Measurements from ENCODE around the gene AOPEP. TPM values are rescaled to one million over a fixed set of nuclear protein-coding genes. Genes with fewer than 3 reads are reported as not detected.
"Not testable (repeated sequence)": the region's sequence is repeated elsewhere in the genome, so short reads cannot be mapped to it uniquely, and the experiment has no call there.

Gene AOPEP
- total and polyA plus RNA-seq, 2 donors, result 9.6 to 36.5 TPM

DNA sequence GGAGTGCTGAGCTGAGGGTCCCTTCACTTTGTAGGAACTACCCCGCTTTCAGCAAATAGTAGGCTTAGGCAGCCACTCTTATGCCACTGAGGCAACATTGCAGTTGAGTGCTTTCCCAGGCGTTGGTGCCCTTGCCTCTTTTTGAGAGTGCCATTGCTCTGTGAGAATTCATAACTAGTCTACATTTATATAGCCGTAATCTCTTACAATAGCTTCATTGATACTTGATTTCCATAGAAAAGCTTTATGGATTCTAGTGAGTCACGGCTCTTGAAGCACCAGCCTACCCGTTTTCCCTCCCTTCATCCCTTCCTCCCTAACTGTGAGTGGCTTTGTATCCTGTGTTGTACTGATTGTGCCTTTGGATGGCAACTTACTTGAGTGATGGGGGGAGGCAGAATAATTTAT is 283.9 kb downstream of the AOPEP start:
- H3K36me3 ChIP-seq (ENCODE audit: control insufficient read depth in 2 of 2, insufficient read depth in 2 of 2, low read length in 1 of 2), result no peaks in the 10 kb centered on the region
- WGBS, result 99% methylated on average over 5 of the region's 5 CpGs
- no peak overlapping the region for H3K4me3 ChIP-seq (ENCODE audit: low read length in 2 of 2)
- no peaks in the 10 kb centered on the region for H3K9me3 ChIP-seq (ENCODE audit: control insufficient read depth in 2 of 2, insufficient read depth in 1 of 2, low read length in 1 of 2)
- no peak for DNase-seq (ENCODE audit: low read depth in 6 of 9, low spot score in 9 of 9)
- peaks cover 3 to 10% of the 10 kb centered on the region in 2 donors for H3K27me3 ChIP-seq (ENCODE audit: control insufficient read depth in 2 of 2, insufficient read depth in 1 of 2, low read length in 1 of 2)
- H3K4me1 ChIP-seq (ENCODE audit: control insufficient read depth in 2 of 2, insufficient read depth in 2 of 2, low read length in 2 of 2), result no peaks in the 10 kb centered on the region
- no peak overlapping the region for H3K27ac ChIP-seq (ENCODE audit: low read depth in 1 of 2, low read length in 1 of 2)

DNA sequence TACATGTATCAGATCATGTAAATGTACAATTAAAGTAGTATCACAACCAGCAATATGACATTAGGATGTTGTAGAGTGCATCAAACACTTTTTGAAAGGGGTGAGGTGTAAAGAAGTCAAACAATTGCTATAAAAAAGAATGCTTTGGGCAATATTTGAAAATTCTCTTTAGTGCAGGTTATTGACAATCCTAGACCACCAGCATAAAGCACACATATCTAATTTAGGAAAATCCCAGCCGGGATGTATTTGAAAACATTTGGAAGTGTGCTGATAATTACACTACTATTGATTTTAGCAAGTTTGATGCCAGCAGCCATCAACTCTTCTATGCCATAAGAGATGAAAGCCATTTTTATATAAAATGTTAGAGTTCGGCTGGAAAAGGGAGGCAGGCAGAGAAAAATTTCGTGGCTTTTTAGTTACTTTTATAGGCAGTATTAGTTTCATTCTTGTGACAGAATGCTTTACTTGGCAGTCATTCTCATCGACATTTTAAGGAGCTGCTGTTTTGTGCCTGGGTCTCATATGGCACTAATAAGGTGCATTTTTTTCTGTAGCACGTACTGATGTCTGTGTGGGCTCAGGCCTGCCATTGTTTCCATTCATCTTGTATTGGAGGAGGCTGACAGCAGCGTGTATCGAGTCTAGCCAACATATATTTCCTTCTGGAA is 285.7 kb downstream of the AOPEP start:
- no peak overlapping the region for H3K27ac ChIP-seq (ENCODE audit: low read depth in 1 of 2, low read length in 1 of 2)
- no peaks in the 10 kb centered on the region for H3K9me3 ChIP-seq (ENCODE audit: control insufficient read depth in 2 of 2, insufficient read depth in 1 of 2, low read length in 1 of 2)
- H3K4me3 ChIP-seq (ENCODE audit: low read length in 2 of 2), result no peak overlapping the region
- no peaks in the 10 kb centered on the region for H3K36me3 ChIP-seq (ENCODE audit: control insufficient read depth in 2 of 2, insufficient read depth in 2 of 2, low read length in 1 of 2)
- DNase-seq (ENCODE audit: low read depth in 6 of 9, low spot score in 9 of 9), result no peak
- H3K27me3 ChIP-seq (ENCODE audit: control insufficient read depth in 2 of 2, insufficient read depth in 1 of 2, low read length in 1 of 2), result no peaks in the 10 kb centered on the region
- H3K4me1 ChIP-seq (ENCODE audit: control insufficient read depth in 2 of 2, insufficient read depth in 2 of 2, low read length in 2 of 2), result no peaks in the 10 kb centered on the region
- 91% methylated on average over 7 of the region's 7 CpGs for WGBS

GRCh38 chr9:95012902-95013301 is 286.4 kb downstream of the AOPEP start:
- WGBS, result 99% methylated on average over 3 of the region's 3 CpGs
- no peak overlapping the region for H3K27ac ChIP-seq (ENCODE audit: low read depth in 1 of 2, low read length in 1 of 2)
- no peak overlapping the region for H3K4me3 ChIP-seq (ENCODE audit: low read length in 2 of 2)
- no peaks in the 10 kb centered on the region for H3K9me3 ChIP-seq (ENCODE audit: control insufficient read depth in 2 of 2, insufficient read depth in 1 of 2, low read length in 1 of 2)
- H3K4me1 ChIP-seq (ENCODE audit: control insufficient read depth in 2 of 2, insufficient read depth in 2 of 2, low read length in 2 of 2), result no peaks in the 10 kb centered on the region
- no peaks in the 10 kb centered on the region for H3K27me3 ChIP-seq (ENCODE audit: control insufficient read depth in 2 of 2, insufficient read depth in 1 of 2, low read length in 1 of 2)
- DNase-seq (ENCODE audit: low read depth in 6 of 9, low spot score in 9 of 9), result no peak
- H3K36me3 ChIP-seq (ENCODE audit: control insufficient read depth in 2 of 2, insufficient read depth in 2 of 2, low read length in 1 of 2), result no peaks in the 10 kb centered on the region

GRCh38 chr9:95014917-95015316 is 288.4 kb downstream of the AOPEP start:
- Histone ChIP-seq H3K27me3 (ENCODE audit: control insufficient read depth in 2 of 2, insufficient read depth in 1 of 2, low read length in 1 of 2) (no peaks in the 10 kb centered on the region), H3K27ac (ENCODE audit: low read depth in 1 of 2, low read length in 1 of 2) (no peak overlapping the region), H3K36me3 (ENCODE audit: control insufficient read depth in 2 of 2, insufficient read depth in 2 of 2, low read length in 1 of 2) (peaks cover 0 to 2% of the 10 kb centered on the region in 2 donors), H3K4me1 (ENCODE audit: control insufficient read depth in 2 of 2, insufficient read depth in 2 of 2, low read length in 2 of 2) (no peaks in the 10 kb centered on the region), H3K9me3 (ENCODE audit: control insufficient read depth in 2 of 2, insufficient read depth in 1 of 2, low read length in 1 of 2) (no peaks in the 10 kb centered on the region), H3K4me3 (ENCODE audit: low read length in 2 of 2) (no peak overlapping the region)
- 89% methylated on average over 2 of the region's 2 CpGs for WGBS
- no peak for DNase-seq (ENCODE audit: low read depth in 6 of 9, low spot score in 9 of 9)

- Histone ChIP-seq H3K27ac (ENCODE audit: low read depth in 1 of 2, low read length in 1 of 2) (no peak overlapping the region), H3K4me1 (ENCODE audit: control insufficient read depth in 2 of 2, insufficient read depth in 2 of 2, low read length in 2 of 2) (no peaks in the 10 kb centered on the region), H3K36me3 (ENCODE audit: control insufficient read depth in 2 of 2, insufficient read depth in 2 of 2, low read length in 1 of 2) (peaks cover 0 to 4% of the 10 kb centered on the region in 2 donors), H3K4me3 (ENCODE audit: low read length in 2 of 2) (no peak overlapping the region), H3K27me3 (ENCODE audit: control insufficient read depth in 2 of 2, insufficient read depth in 1 of 2, low read length in 1 of 2) (no peaks in the 10 kb centered on the region), H3K9me3 (ENCODE audit: control insufficient read depth in 2 of 2, insufficient read depth in 1 of 2, low read length in 1 of 2) (no peaks in the 10 kb centered on the region)
- 97% methylated on average over 4 of the region's 4 CpGs for WGBS
- no peak for DNase-seq (ENCODE audit: low read depth in 6 of 9, low spot score in 9 of 9)
These were observed 289.1 kb downstream of the AOPEP start for GRCh38 chr9:95015569-95015968.

DNA sequence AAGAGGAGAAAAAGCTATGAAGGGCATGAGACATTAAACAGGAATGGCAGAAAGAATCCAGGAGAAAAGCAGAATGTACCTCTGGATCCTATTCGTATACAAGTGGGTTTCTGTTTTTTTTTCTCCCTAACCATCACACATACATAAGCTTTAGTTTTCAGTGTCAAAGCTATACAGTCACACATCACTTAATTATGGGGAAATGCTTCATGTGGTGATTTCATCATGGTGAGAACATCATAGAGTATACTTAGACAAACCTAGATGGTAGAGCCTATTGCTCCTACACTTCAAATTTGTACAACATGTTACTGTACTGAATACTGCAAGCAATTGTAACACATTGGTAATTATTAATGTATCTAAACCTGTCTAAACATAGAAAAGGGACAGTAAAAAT is 290.6 kb downstream of the AOPEP start:
- Histone ChIP-seq H3K27ac (ENCODE audit: low read depth in 1 of 2, low read length in 1 of 2) (no peak overlapping the region), H3K27me3 (ENCODE audit: control insufficient read depth in 2 of 2, insufficient read depth in 1 of 2, low read length in 1 of 2) (no peaks in the 10 kb centered on the region), H3K9me3 (ENCODE audit: control insufficient read depth in 2 of 2, insufficient read depth in 1 of 2, low read length in 1 of 2) (no peaks in the 10 kb centered on the region), H3K4me1 (ENCODE audit: control insufficient read depth in 2 of 2, insufficient read depth in 2 of 2, low read length in 2 of 2) (no peaks in the 10 kb centered on the region), H3K4me3 (ENCODE audit: low read length in 2 of 2) (no peak overlapping the region), H3K36me3 (ENCODE audit: control insufficient read depth in 2 of 2, insufficient read depth in 2 of 2, low read length in 1 of 2) (peaks cover 0 to 4% of the 10 kb centered on the region in 2 donors)
- DNase-seq (ENCODE audit: low read depth in 6 of 9, low spot score in 9 of 9), result no peak
- 100% methylated on average over 1 of the region's 1 CpG for WGBS

GRCh38 chr9:95017661-95018060 is 291.2 kb downstream of the AOPEP start:
- Histone ChIP-seq H3K9me3 (ENCODE audit: control insufficient read depth in 2 of 2, insufficient read depth in 1 of 2, low read length in 1 of 2) (no peaks in the 10 kb centered on the region), H3K4me3 (ENCODE audit: low read length in 2 of 2) (no peak overlapping the region), H3K4me1 (ENCODE audit: control insufficient read depth in 2 of 2, insufficient read depth in 2 of 2, low read length in 2 of 2) (no peaks in the 10 kb centered on the region), H3K27ac (ENCODE audit: low read depth in 1 of 2, low read length in 1 of 2) (no peak overlapping the region), H3K36me3 (ENCODE audit: control insufficient read depth in 2 of 2, insufficient read depth in 2 of 2, low read length in 1 of 2) (peaks cover 0 to 4% of the 10 kb centered on the region in 2 donors), H3K27me3 (ENCODE audit: control insufficient read depth in 2 of 2, insufficient read depth in 1 of 2, low read length in 1 of 2) (no peaks in the 10 kb centered on the region)
- 99% methylated on average over 2 of the region's 2 CpGs for WGBS
- no peak for DNase-seq (ENCODE audit: low read depth in 6 of 9, low spot score in 9 of 9)

- Histone ChIP-seq H3K9me3 (ENCODE audit: control insufficient read depth in 2 of 2, insufficient read depth in 1 of 2, low read length in 1 of 2) (no peaks in the 10 kb centered on the region), H3K27me3 (ENCODE audit: control insufficient read depth in 2 of 2, insufficient read depth in 1 of 2, low read length in 1 of 2) (no peaks in the 10 kb centered on the region), H3K4me1 (ENCODE audit: control insufficient read depth in 2 of 2, insufficient read depth in 2 of 2, low read length in 2 of 2) (no peaks in the 10 kb centered on the region), H3K36me3 (ENCODE audit: control insufficient read depth in 2 of 2, insufficient read depth in 2 of 2, low read length in 1 of 2) (peaks cover 0 to 4% of the 10 kb centered on the region in 2 donors), H3K27ac (ENCODE audit: low read depth in 1 of 2, low read length in 1 of 2) (no peak overlapping the region), H3K4me3 (ENCODE audit: low read length in 2 of 2) (no peak overlapping the region)
- 70% methylated on average over 11 of the region's 11 CpGs for WGBS
- DNase-seq (ENCODE audit: low read depth in 6 of 9, low spot score in 9 of 9), result no peak
These were observed 291.8 kb downstream of the AOPEP start for GRCh38 chr9:95018099-95018936.

GRCh38 chr9:95020644-95021043 is 294.1 kb downstream of the AOPEP start:
- not testable (repeated sequence) for H3K27me3 ChIP-seq (ENCODE audit: control insufficient read depth in 2 of 2, insufficient read depth in 1 of 2, low read length in 1 of 2); DNase-seq (ENCODE audit: low read depth in 6 of 9, low spot score in 9 of 9); H3K27ac ChIP-seq (ENCODE audit: low read depth in 1 of 2, low read length in 1 of 2); H3K4me1 ChIP-seq (ENCODE audit: control insufficient read depth in 2 of 2, insufficient read depth in 2 of 2, low read length in 2 of 2); H3K36me3 ChIP-seq (ENCODE audit: control insufficient read depth in 2 of 2, insufficient read depth in 2 of 2, low read length in 1 of 2); H3K4me3 ChIP-seq (ENCODE audit: low read length in 2 of 2); H3K9me3 ChIP-seq (ENCODE audit: control insufficient read depth in 2 of 2, insufficient read depth in 1 of 2, low read length in 1 of 2)
- WGBS, result 99% methylated on average over 6 of the region's 6 CpGs
